GM19328 (cell line): ENCODE measurements around the gene MTCL1.
"Not testable (repeated sequence)": the region's sequence is repeated elsewhere in the genome, so short reads cannot be mapped to it uniquely, and the experiment has no call there.

ENCODE experiments used
- ATAC-seq: cut with Tn5 transposase; IDR thresholded peaks from one replicate; pipeline ENCODE4 v1.9.1; 2021; ENCODE audit warnings: mild to moderate bottlenecking, moderate library complexity; ENCODE audit not compliant: unreplicated experiment

MTCL1 gene

DNA sequence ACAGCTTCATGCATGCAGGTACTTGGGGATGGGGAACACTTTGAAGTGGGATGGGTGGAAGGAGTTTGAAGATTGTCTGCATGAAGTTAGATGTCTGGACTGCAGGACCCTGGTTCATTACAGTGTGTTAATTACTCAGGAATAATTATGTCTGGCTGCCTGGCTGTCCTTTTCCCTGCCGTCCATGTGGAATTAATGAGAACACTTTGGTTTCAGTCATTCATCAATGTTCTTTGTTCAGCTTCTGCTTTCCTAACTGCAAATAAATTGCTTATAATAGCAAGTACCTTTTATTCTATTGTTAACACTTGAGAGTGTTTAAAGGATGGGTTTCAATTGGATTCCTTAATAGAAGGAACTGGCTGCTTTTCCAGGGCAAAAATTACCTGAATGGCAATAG, 35.8 kb downstream of the MTCL1 start:
- ATAC-seq = no peak

DNA sequence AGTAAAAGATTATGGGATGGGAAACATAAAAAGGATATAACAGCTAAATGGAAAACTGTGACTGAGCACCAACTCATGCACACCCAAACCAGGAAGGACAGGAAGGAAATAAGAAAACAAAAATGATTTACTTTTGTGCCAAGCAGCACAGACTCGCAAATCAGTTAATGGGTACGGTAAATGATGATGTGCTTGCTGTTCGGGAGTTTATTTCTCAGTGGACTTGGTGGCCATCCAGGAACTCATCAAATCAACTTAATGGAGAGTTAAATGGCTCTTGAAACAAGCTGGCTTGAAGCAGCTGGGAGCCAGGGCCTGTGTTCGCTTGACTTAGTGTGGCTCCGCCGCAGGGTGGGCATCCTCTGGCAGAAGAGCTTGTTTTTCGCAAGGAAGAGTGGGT, 36.2 kb downstream of the MTCL1 start:
- no peak for ATAC-seq

DNA sequence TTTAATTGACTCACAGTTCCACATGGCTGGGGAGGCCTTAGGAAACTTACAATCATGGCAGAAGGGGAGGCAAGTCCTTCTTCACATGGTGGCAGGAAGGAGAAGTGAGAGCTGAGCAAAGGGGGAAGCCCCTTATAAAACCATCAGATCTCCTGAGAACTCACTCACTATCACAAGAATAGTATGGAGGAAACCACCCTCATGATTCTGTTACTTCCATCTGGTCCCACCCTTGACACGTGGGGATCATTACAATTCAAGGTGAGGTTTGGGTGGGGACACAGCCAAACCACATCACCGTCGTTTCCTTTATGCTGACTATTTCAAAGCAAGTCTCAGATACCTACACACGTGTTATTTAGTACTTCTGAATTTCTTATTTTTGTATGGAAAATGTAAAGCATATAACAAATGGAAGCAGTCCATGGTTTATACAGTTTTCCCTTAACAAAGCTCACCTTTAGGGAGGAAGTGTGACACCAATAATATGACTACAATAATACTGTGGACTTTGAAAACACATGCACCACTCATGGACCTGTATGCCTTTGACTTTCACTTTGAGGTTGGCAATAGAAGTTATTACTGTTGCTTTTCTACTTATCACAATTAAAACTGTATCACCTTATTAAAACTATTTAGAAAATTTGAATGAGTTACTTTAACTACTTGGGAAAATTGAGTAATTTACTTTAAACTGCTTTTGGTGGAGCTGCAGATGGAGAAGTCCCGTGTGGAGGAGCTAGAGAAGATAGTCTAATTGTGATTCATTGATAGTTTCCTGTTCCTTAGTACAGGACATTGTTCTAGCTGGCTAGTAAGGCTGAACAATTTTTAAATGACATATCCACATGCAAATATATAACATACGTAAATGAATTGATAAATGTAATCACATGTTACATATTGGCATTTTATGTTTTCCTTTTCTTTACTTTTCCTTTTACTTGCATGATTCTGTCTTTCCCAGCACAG, 37.3 kb downstream of the MTCL1 start:
- ATAC-seq = no peak

DNA sequence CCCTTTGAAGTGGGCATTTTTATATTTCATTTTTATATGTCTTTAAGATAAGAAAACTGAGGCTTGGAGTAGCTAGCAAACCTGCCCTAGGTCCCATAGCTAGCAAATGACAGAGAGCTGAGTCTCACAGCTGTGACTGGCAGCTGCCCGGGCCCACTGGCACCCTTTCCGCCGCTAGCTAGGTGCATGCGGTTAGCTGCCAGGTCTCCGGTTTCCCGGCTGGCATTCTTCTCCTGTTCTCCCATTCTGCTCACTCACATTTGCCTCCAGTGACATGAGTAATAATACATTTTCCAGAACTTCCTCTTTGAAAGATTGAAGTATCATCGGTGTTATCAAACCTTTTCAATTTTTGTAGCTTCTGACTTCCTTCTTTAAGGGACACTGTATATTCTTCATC, 38.7 kb downstream of the MTCL1 start:
- ATAC-seq = no peak

DNA sequence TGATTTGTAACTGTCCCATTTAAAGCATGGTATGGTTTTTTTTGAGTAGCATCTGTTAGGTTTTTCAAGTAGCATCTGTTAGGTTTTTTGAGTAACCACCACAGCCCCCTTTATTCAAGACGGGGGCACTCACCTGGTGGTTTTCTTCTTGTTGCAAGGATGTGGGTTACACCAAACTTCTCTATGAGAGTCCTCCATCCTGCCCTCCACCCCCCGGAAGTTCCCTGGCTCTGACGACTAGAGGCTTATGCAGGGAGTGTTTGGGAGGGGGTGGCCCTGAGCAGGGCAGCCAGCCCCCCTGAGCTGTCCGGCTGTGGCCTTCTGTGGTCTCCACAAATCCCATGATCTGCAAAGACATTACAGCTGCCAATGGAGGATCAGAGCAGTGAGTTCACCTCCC, 39.3 kb downstream of the MTCL1 start:
- no peak for ATAC-seq

DNA sequence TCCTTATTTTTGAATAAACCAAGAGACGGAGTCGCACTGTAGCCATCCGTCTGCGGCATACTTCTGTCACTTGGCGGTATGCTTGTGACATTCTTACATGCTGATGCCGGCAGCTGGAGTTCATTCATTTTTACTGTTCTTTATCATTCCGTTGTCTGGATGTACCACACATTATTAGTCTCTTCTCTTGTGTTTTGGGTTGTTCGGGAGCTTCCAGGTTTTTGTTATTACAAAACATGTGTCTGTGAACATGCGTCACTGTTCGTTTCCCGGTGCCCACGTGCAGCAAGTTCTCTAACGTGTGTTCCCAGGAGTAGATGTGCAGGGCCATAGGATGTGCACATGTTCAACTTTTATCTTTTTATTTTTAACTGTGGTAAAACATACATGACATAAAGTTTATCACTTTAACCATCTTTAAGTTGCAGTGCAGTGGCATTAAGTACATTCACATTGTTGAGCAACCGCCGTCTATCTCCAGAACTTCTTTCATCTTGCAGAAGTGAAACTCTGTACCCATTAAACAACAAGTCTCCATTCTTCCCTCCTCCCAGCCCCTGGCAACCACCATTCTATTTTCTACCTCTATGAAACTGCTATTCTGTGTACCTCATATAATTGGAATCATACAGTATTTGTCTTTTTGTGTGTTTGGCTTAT, 40.1 kb downstream of the MTCL1 start:
- no peak for ATAC-seq

DNA sequence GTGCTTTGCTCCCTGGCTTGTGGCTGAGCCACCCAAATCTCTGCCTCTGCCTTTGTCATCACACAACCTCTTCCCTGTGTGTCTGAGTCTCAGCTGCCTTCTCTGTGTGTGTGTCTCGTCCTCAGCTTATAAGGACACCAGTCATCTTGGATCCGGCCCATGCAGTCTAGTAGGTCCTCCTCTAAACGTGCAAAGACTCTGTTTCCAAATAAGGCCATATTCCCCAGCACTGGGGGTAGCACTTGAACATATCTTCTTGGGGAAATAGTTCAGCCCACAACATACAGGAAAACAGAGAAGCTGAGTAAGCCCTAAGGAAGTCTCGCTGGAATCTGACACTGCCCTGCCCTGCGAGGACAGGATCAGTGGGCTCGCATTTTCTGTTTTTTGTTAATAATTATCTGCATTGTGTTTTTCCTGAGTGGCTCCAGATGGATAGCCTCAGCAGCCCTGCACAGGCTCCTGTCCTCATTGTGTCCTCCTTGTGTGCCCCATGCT, 42.1 kb downstream of the MTCL1 start:
- no peak for ATAC-seq

DNA sequence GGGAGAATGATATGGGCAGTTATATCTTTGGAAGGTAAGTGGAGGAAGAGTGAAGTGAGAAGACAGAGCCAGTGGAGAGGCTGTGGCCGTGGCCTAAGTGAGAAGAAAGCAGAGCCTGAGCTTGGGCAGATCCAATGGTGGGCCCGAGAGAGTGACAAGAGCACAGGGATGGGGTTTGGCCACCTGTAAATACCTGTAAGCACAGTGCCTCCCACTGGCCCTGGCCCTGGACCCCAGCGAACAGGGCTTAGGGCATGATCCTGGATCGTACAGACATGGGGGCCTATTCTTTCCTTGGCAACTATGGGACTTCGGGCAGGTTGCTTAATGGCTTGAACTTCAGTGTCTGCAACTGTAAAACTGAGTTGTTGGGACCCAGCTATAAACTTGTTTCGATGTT, 44.1 kb downstream of the MTCL1 start:
- no peak for ATAC-seq

DNA sequence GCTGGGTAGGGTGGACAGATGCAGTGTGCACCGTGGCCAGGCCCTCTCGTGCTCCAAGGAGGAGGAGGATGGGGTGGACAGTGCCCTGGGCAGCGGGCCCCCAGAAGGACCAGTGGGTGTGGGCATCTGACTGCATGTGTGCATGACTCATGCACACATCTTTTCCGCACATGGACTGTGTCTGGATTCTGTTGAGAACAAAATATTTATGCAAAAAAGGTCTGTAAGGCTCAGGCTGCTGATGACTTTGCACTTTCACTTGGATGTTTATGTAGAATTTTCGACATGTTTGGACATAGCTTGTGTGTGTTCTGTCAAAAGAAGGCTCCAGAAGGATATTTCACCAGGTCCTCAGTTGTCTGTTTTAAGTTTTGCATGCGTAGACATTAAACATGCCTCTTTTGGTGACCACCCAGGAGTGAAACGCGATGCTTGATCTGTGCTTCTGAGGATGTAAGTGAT, 45.6 kb downstream of the MTCL1 start:
- no peak for ATAC-seq

DNA sequence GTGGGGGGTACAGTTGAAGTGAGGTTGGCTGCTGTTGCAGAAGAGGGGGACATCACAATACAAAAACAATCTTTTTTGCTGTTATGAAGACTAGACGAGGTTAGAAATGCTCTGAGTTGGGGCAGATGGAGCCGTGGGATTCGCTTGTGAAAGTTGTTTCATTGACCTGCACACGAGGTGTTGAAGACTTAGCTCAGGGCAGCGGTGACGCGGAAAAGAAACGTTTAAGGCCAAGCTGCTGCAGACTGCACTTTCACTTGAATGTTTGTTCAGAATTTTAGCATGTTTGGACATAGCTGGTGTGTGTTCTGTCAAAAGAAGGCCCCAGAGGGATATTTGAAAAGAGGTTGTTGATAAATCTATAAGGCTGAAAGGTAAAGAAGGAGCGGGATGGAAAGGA, 46.3 kb downstream of the MTCL1 start:
- ATAC-seq = no peak

DNA sequence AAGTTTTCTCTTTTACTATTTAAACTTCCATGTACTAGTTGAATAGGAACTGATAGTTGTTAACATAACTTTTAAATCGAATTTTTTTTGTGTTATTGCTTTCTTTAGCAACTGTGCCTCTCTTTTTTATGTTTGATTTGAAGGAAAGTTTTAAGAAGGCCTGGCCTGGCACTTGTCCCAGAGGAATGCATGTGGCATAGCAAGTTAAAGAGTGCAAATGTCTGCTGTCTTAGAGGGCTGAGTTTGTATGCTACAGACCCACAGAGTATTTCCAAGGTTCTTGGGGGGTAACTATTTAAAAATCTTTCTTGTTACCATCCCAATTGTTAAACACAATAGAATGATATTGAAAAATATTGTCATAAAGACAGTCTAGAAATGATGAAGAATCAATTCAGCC, 47.0 kb downstream of the MTCL1 start:
- no peak for ATAC-seq

DNA sequence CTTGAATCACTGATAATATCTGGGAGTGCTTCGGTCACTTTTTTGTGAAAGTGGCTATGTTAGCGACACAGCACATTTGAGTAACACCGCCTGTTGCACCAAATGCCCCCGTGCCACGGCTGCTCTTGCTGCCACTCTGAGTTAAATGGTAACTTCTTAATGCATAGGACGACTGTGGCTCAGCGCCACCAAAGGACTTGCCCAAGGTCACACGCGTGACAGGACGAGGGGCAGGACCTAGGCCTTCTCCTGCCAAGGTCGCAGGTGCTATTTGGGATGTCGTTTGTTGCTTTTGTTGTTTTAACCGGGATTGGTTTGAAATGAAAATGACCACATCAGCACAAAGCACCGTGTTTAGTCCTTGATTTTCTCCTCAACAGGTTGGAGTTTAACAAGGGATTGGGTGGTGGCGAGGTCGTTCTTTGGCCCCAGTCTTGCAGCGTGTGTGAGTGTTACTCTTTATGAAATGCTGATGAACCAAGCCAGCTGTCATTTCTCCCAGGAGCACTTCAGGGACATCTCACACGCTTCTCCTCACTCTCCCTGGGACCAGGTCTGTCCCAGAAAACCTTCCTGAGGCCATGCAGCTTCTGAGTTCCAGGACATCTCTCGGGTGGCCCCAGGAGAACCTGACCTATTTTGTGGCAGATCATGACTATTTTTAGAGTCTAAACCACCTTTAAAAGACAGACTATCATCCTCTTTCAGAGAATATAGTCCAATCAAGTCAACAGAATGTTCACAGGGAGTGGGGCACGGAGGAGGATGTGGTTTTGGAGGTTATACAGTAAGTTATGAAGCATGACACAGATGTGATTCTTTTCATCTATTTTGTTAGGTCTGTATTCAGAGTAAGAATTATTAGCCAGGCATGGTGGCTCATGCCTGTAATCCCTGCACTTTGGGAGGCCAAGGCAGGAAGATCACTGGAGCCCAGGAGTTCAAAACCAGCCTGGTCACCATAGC, 49.9 kb downstream of the MTCL1 start:
- ATAC-seq = no peak

DNA sequence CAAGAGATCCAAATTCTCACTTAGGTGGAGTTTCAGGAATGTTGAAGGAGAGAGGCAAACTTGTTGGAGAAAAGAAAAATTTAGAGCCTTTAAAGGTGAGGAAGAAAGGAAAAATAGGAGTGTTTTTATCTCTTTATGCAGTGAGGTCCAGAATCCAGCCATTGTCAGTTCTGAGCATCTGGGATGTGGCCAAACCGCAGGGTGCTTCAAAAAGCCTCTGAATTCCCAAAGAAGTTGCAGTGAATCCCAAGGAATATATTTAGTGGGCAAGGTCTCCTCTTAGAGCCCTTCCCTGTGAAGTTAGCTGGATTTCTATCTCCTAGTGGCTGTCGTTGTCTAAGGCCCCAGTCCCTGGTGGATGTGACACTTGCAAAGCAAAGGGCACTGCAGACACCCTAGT, 51.2 kb downstream of the MTCL1 start:
- ATAC-seq = no peak

DNA sequence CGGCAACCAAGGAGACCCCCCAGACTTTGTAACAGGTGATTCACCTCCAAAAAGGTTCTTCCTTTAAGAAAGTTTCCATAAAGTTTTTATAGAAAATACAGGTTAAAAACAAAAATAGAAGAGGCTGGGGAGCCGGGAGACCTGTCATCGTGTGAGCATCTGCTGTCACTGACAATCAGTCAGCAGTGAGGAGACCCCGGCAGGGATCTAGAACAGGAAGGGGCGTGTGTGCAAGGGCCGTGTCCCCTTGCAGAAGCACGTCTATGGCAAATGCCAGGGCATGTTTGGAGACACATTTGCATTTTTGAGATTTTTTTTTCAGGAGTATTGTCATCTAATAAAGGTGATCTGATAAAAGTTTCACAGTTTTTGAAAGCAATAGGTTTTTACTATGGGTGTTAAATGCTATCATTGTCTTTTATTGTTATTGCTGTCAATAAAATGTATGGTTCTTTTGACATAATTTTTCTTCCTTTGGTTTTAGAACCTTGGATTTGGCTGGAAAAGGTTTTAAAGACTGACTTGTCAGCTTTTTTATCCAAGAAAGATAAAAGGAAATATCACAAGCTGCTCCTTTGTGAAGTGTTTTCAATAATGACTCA, 52.1 kb downstream of the MTCL1 start:
- no peak for ATAC-seq

DNA sequence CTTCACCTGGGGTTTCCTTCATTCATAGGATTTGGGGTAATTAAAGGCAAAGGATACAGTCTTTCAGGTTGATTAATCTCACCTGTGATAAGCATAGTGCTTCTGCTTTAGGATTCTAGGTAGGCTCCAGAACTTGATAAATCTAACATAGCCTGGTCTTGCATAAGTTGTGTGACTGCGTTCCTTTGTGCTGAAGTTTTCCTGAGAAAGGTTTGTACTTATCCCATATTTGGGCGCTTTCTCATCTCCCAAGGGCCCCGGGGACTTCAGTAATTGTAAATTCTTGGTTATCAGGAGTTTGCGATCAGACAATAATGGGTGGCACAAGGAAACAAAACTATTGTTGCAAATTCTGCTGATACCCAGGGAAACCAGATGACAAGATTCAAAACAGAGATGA, 53.1 kb downstream of the MTCL1 start:
- no peak for ATAC-seq

DNA sequence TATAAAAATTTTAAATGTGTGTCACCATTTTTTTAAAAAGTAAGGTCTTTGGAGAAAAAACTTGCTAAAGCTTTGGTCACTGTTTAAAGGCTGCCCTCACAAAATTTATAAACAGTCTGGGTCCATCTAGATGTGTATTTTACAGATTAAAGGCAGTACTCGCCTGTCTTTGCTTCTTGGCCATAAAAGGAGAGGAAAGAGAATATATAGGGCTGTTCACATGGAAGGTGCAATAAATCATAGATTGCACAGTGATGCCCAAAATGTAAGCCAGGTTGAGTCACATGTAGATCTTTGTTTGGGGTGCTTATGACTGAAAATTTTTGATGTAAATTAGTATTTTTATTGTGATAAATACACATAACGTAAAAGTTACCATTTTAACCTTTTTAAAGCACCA, 55.6 kb downstream of the MTCL1 start:
- no peak for ATAC-seq

DNA sequence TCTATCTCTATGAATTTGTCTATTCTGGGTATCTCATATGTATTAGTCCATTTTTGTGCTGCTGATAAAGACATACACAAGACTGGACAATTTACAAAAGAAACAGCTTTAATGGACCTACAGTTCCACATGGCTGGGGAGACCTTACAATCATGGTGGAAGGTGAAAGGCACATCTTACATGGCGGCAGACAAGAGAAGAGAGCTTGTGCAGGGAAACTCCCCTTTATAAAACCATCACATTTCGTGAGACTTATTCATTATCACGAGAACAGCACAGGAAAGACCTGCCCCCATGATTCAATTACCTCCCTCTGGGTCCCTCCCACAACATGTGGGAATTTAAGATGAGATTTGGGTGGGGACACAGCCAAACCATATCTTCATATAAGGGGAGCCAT, 56.2 kb downstream of the MTCL1 start:
- not testable (repeated sequence) for ATAC-seq

DNA sequence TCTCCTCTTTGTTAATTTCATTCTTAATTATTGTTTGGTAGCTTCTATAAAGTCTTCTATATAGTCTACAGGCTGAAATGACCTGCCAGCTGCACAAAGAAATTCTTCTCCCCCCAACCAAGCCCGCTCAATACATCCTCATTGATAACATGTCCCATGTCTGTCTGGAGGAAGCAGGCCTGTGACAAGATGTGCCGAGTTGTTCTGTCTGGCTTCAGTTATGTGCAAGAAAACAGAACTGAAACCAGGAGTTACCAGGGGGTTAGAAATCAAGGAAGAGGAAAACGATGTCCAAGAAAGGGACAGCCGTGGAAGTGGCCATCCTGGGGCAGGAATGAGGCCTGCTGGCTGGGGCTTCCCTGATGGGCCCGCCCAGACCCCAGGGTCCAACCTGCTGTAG, 57.6 kb downstream of the MTCL1 start:
- ATAC-seq = no peak

DNA sequence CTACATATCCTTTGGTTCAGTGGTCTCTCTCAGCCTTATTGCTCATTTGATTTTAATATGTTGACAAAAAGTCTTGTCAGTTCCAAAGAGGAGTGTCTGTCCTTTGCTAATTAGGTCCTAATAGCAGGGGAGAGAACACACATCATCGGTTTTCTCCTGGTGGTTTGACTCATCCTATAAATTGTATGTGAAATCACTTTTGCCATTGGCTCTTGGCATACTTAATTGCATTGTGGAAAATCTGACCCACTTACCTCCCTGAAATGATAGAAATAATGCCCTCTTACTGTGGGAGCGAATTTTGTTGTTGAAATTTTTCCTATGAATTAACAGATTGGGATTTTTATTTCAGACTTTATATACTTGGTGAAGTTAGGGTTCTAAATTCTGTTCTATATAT, 58.3 kb downstream of the MTCL1 start:
- no peak for ATAC-seq

DNA sequence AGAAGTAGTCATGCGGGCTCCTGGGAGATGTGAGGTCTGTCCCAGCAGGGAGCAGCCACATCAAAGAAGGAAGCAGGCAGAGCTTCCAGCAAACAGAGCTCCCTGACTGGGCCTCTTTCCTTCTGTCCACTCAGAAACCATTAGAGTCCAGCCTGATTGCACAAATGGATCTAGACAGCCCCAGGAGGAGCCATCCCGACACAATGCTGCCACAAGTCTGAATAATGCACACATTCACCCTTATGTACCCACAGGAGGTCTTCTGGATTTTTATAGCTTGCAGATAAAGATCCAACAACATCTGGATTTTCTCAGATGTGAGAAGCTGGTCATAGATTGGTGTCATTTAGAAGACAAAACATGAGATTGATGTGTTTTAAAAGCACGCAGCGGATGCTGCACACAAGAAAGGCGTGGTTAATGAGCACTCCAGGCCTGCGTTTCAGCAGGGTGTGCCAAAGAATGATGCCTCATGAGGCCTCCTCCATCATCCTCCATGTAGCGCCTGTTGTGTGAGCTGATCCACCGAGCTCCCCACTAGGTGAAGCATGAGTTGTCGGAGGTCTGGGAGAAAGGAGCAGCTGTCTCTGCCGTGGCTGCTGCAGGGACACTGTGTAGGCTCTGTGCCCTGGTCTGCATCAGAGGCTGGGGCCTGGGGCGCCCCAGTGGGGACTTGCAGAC, 60.6 kb downstream of the MTCL1 start:
- ATAC-seq = no peak
